Ascending aorta (tissue), 2 donors: ENCODE data around the gene CEP55. TPM values are rescaled to one million over a fixed set of nuclear protein-coding genes. Genes with fewer than 3 reads are reported as not detected.
A peak's percentile ranks its signal among the peaks of the same experiment; 100 is the strongest.

Source experiments
- DNase-seq, 2 donors: peaks; one replicate each; pipeline ENCODE4 v3.0.0-alpha.2; 2019; ENCODE audit warnings: low spot score in 2 of 2
- H3K27ac ChIP-seq, 2 donors: fragments of 200-600 bp; sonication (generic); one replicate each; pipeline ENCODE4 v1.5.1; 2016 to 2017; ENCODE audit warnings: mild to moderate bottlenecking in 1 of 2
- H3K27me3 ChIP-seq: fragments of 200-600 bp; sonication (generic); one replicate; pipeline ENCODE4 v1.5.1; 2017
- H3K36me3 ChIP-seq, 2 donors: fragments of 200-600 bp; sonication (generic); one replicate each; pipeline ENCODE4 v1.5.1; 2016
- H3K4me1 ChIP-seq, 2 donors: fragments of 200-600 bp; sonication (generic); one replicate each; pipeline ENCODE4 v1.5.1; 2016 to 2017; ENCODE audit warnings: mild to moderate bottlenecking in 1 of 2
- H3K4me3 ChIP-seq, 2 donors: fragments of 200-600 bp; sonication (generic); one replicate each; pipeline ENCODE4 v1.5.1; 2016 to 2017; ENCODE audit warnings: mild to moderate bottlenecking in 1 of 2
- H3K9me3 ChIP-seq, 2 donors: fragments of 200-600 bp; sonication (generic); one replicate each; pipeline ENCODE4 v1.5.1; 2016
- CTCF ChIP-seq, 3 experiments: fragments of 200-600 bp in 2 of 3; fragments of 450-650 bp in 1 of 3; sonication (generic) in 2 of 3; IDR thresholded peaks; one replicate each; pipeline ENCODE4 v1.5.1; 2016 to 2019; ENCODE audit warnings: antibody characterized with exemption in 3 of 3, mild to moderate bottlenecking in 1 of 3, moderate library complexity in 1 of 3
- intact Hi-C: fragments of 100-400 bp; cut with DNase I; formaldehyde crosslinking; loops from one replicate; pipeline ENCODE4 v1.15.1; 2023
- total RNA-seq: library from RNA; depleted of rRNA; stranded (reverse); fragments of >200 nt; gene quantifications from one replicate; pipeline ENCODE4 v1.1.0, GENCODE V29; 2016

CEP55 gene
- total RNA-seq, 1 donor from 2014 or later, result not detected

- Histone ChIP-seq H3K4me1 (peaks cover 6 to 18% of the 10 kb centered on the region in 2 donors), H3K36me3 (peaks cover 42 to 48% of the 10 kb centered on the region in 2 donors), H3K27me3 (no peaks in the 10 kb centered on the region), H3K27ac (peak overlapping the region in 1 of 2 donors; percentile 64), H3K9me3 (no peaks in the 10 kb centered on the region), H3K4me3 (no peak overlapping the region)
- no peak for DNase-seq
- intact Hi-C loops, result no loop called here
- TF ChIP-seq CTCF (IDR thresholded peaks at IDR 0.05), result no peak
These were observed 42.3 kb upstream of the CEP55 start for GRCh38 chr10:93454146-93454545.

GRCh38 chr10:93454736-93455135 is 41.7 kb upstream of the CEP55 start:
- Histone ChIP-seq H3K4me1 (peaks cover 6 to 24% of the 10 kb centered on the region in 2 donors), H3K27ac (peak overlapping the region; percentile 40 to 64), H3K9me3 (no peaks in the 10 kb centered on the region), H3K36me3 (peaks cover 37 to 42% of the 10 kb centered on the region in 2 donors), H3K27me3 (no peaks in the 10 kb centered on the region), H3K4me3 (no peak overlapping the region)
- intact Hi-C loops, result no loop called here
- no peak for DNase-seq
- TF ChIP-seq CTCF (IDR thresholded peaks at IDR 0.05), result no peak

- Histone ChIP-seq H3K4me1 (peaks cover 6 to 36% of the 10 kb centered on the region in 2 donors), H3K9me3 (no peaks in the 10 kb centered on the region), H3K27ac (peak overlapping the region; percentile 21 to 96), H3K27me3 (no peaks in the 10 kb centered on the region), H3K36me3 (peaks cover 23 to 28% of the 10 kb centered on the region in 2 donors), H3K4me3 (no peak overlapping the region)
- no peak for DNase-seq
- no peak for TF ChIP-seq CTCF (IDR thresholded peaks at IDR 0.05)
- intact Hi-C loops, result no loop called here
These were observed 39.9 kb upstream of the CEP55 start for GRCh38 chr10:93456480-93456879.

GRCh38 chr10:93457511-93457910 is 38.9 kb upstream of the CEP55 start:
- H3K9me3 ChIP-seq, result no peaks in the 10 kb centered on the region
- H3K4me1 ChIP-seq, result peaks cover 9 to 46% of the 10 kb centered on the region in 2 donors
- peak overlapping the region; percentile 86 to 96 for H3K27ac ChIP-seq

GRCh38 chr10:93458821-93459257 is 37.6 kb upstream of the CEP55 start:
- peaks cover 15 to 16% of the 10 kb centered on the region in 2 donors for H3K36me3 ChIP-seq
- peaks cover 17 to 58% of the 10 kb centered on the region in 2 donors for H3K4me1 ChIP-seq
- TF ChIP-seq CTCF (IDR thresholded peaks at IDR 0.05), result no peak
- intact Hi-C loops, result loop anchor here (1.0 to 2.0 kb wide), 2 partner anchors 14 to 22 kb away; no protein-coding TSS in a partner anchor
- H3K4me3 ChIP-seq, result peak overlapping the region in 1 of 2 donors; percentile 8
- H3K27ac ChIP-seq, result peak overlapping the region; percentile 86 to 96
- no peaks in the 10 kb centered on the region for H3K27me3 ChIP-seq
- peak; percentile 81 to 96 for DNase-seq
- no peaks in the 10 kb centered on the region for H3K9me3 ChIP-seq

More at GRCh38 chr10:93457511-93457910, 38.9 kb upstream of the CEP55 start:
- DNase-seq, result no peak
- TF ChIP-seq CTCF (IDR thresholded peaks at IDR 0.05), result no peak
- intact Hi-C loops, result no loop called here
- Histone ChIP-seq H3K36me3 (peaks cover 21% of the 10 kb centered on the region in 2 donors), H3K4me3 (no peak overlapping the region), H3K27me3 (no peaks in the 10 kb centered on the region)
